Naive thymus-derived CD4-positive, alpha-beta T cell (primary cell): ENCODE measurements around the gene TEF. TPM values are rescaled to one million over a fixed set of nuclear protein-coding genes. Genes with fewer than 3 reads are reported as not detected.
"Not testable (repeated sequence)": the region's sequence is repeated elsewhere in the genome, so short reads cannot be mapped to it uniquely, and the experiment has no call there.

ENCODE experiments used
- ATAC-seq: fragments of 150-1000 bp; cut with Tn5 transposase; 2 replicates; pipeline ENCODE4 v1.10.0; 2021; ENCODE audit warnings: mild to moderate bottlenecking, moderate library complexity
- CTCF ChIA-PET: fragments of 350-600 bp; sonication (Branson Sonifier 250); formaldehyde crosslinking; loops from one replicate; lab custom pipeline; 2021; ENCODE audit warnings: antibody characterized with exemption; lab: Charles Lee
- POLR2A ChIA-PET: fragments of 350-600 bp; sonication (Branson Sonifier 250); formaldehyde crosslinking; loops from one replicate; lab custom pipeline; 2021; ENCODE audit warnings: antibody characterized with exemption, inconsistent platforms; lab: Charles Lee
- DNase-seq, 9 donors: peaks; one replicate each; pipeline versions ENCODE4 v3.0.0 to v3.0.0-alpha.2; 2020 to 2022; ENCODE audit warnings: mixed read lengths in 1 of 9
- H3K27ac ChIP-seq: one replicate; pipeline ENCODE4 v1.7.0; 2013; ENCODE audit warnings: mild to moderate bottlenecking, low read depth, low read length, moderate library complexity
- H3K27me3 ChIP-seq, 2 donors: one replicate each; pipeline ENCODE4 v1.7.0; 2013; ENCODE audit warnings: low read length in 2 of 2, mild to moderate bottlenecking in 2 of 2, moderate library complexity in 2 of 2; ENCODE audit not compliant: control insufficient read depth in 2 of 2, insufficient read depth in 2 of 2
- H3K36me3 ChIP-seq, 3 experiments: 1 replicate in 2 of 3; 2 replicates in 1 of 3; pipeline ENCODE4 v1.7.0; 2013; ENCODE audit warnings: low read length in 3 of 3, mild to moderate bottlenecking in 3 of 3, moderate library complexity in 1 of 3; ENCODE audit not compliant: insufficient read depth in 3 of 3, control insufficient read depth in 2 of 3
- H3K4me1 ChIP-seq, 2 donors: one replicate each; pipeline ENCODE4 v1.7.0; 2013; ENCODE audit warnings: low read length in 2 of 2, mild to moderate bottlenecking in 2 of 2, moderate library complexity in 1 of 2; ENCODE audit not compliant: control insufficient read depth in 2 of 2, insufficient read depth in 2 of 2
- H3K4me3 ChIP-seq: 2 replicates; pipeline ENCODE4 v1.7.0; 2013; ENCODE audit warnings: mild to moderate bottlenecking, low read length
- H3K9me3 ChIP-seq, 3 experiments: 1 replicate in 2 of 3; 2 replicates in 1 of 3; pipeline ENCODE4 v1.7.0; 2013; ENCODE audit warnings: low read length in 3 of 3; ENCODE audit not compliant: control insufficient read depth in 2 of 3
- H3K27ac Mint-ChIP-seq, 9 donors: one replicate each; pipeline ENCODE4 v1.8.0; 2020 to 2022; ENCODE audit warnings: mixed read lengths in 9 of 9, mild to moderate bottlenecking in 8 of 9, moderate library complexity in 5 of 9, inconsistent platforms in 2 of 9
- H3K27me3 Mint-ChIP-seq, 5 donors: one replicate each; pipeline ENCODE4 v1.8.0; 2021 to 2022; ENCODE audit warnings: mixed read lengths in 5 of 5, mild to moderate bottlenecking in 1 of 5
- H3K36me3 Mint-ChIP-seq, 5 donors: one replicate each; pipeline ENCODE4 v1.8.0; 2020 to 2022; ENCODE audit warnings: mixed read lengths in 5 of 5, mild to moderate bottlenecking in 3 of 5, inconsistent platforms in 1 of 5
- H3K4me1 Mint-ChIP-seq, 7 donors: one replicate each; pipeline ENCODE4 v1.8.0; 2020 to 2022; ENCODE audit warnings: mixed read lengths in 7 of 7, mild to moderate bottlenecking in 3 of 7, inconsistent platforms in 1 of 7
- H3K4me3 Mint-ChIP-seq, 10 donors: one replicate each; pipeline ENCODE4 v1.8.0; 2020 to 2022; ENCODE audit warnings: mild to moderate bottlenecking in 10 of 10, mixed read lengths in 10 of 10, moderate library complexity in 6 of 10, inconsistent platforms in 2 of 10
- H3K9me3 Mint-ChIP-seq, 11 donors: one replicate each; pipeline ENCODE4 v1.8.0; 2020 to 2022; ENCODE audit warnings: mixed read lengths in 11 of 11, mild to moderate bottlenecking in 4 of 11, inconsistent platforms in 1 of 11, moderate library complexity in 1 of 11
- intact Hi-C, 2 donors: fragments of 100-400 bp; cut with micrococcal nuclease; formaldehyde crosslinking; loops; one replicate each; pipeline ENCODE4 v1.15.1; 2023
- polyA plus RNA-seq, 2 donors: library from polyadenylated mRNA; unstranded; fragments of 300-500 nt; fragmentation: Illumina TruSeq; gene quantifications; one replicate each; pipeline ENCODE4 v1.2.3, GENCODE V29; 2021
- total RNA-seq, 6 experiments: library from RNA in 5 of 6; stranded (reverse) in 5 of 6; gene quantifications; 1 replicate in 5 of 6; 2 replicates in 1 of 6; pipeline ENCODE4 v1.2.3 and lab custom pipeline; 2021 to 2026

Gene TEF
- total and polyA plus RNA-seq, 7 experiments from 2014 or later = 3.5 to 8.4 (median 6.2) TPM

DNA sequence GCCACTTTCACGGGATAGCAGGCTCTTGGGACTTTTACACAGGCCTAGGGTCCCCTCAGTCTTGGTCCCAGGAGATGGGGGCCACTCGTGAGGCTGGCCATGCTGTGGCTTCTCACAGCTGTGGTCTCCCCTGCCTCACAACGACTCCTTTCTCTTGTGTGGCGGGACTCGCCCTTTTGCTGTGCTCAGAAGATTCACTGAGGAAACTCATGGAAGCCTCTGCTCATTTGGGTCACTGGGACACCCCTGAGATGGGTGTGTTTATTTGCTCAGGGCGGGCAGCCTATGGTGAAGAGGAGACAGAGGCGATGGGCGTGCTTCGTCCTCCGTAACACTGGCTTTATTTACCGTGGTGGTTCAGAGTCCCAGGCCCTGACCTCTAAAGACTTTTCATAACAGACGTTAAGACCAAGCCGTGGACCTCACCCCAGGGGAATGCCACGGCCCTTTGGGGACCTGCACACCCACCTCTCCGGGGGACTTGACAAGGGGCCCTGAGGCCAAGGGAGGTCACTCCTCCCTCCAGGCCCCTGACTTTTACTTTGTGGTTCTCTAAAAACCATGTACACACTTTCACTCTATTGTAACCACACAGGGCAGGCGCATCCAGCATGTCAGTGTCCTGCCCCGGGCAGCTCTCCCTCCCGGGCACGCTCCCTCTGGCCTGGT is 15.5 kb downstream of the TEF start:
- H3K9me3 ChIP-seq = no peaks in the 10 kb centered on the region
- H3K4me1 ChIP-seq = no peaks in the 10 kb centered on the region
- no peak overlapping the region for H3K4me3 ChIP-seq
- H3K27me3 ChIP-seq = no peaks in the 10 kb centered on the region
- intact Hi-C loops = no loop called here
- peaks cover 0 to 46% (median 0%) of the 10 kb centered on the region in 3 experiments for H3K36me3 ChIP-seq
- ATAC-seq (no peak), DNase-seq (no peak)
- H3K27ac ChIP-seq = no peak overlapping the region
- H3K27ac Mint-ChIP-seq = no peak overlapping the region
- H3K4me1 Mint-ChIP-seq = no peaks in the 10 kb centered on the region
- no peaks in the 10 kb centered on the region for H3K9me3 Mint-ChIP-seq
- H3K4me3 Mint-ChIP-seq = no peak overlapping the region
- POLR2A ChIA-PET = no interaction called here
- no peaks in the 10 kb centered on the region for H3K27me3 Mint-ChIP-seq
- H3K36me3 Mint-ChIP-seq = peaks cover 0 to 18% (median 2%) of the 10 kb centered on the region in 5 donors
- CTCF ChIA-PET = interaction anchor here (1.1 kb wide), 1 partner anchor 122 kb away, joined by 4 read pairs; no protein-coding TSS in a partner anchor

DNA sequence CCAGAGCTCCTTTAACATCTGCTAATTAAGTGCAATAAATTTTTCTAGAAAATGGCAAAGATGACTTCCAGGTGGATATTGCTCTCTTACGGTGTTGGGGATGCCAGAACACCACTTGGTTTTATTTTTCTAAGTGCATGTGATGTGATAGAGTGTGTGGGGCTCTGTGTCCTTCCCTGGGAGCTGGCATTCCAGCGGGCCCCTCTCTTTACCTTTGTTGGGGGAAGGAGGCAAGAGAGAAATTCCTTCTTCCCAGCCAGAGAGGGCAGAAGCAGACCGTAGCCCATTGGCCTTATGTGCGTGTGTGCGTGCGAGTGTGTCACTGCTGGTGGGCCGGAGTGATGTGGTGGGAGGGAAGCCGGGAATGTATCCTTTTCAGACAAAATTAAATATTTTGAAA is 17.2 kb downstream of the TEF start:
- H3K27ac Mint-ChIP-seq = peak overlapping the region in 1 of 9 donors; percentile 48
- H3K9me3 ChIP-seq = no peaks in the 10 kb centered on the region
- H3K4me1 Mint-ChIP-seq = peaks cover 2 to 6% (median 4%) of the 10 kb centered on the region in 7 donors
- peaks cover 0 to 44% (median 0%) of the 10 kb centered on the region in 3 experiments for H3K36me3 ChIP-seq
- no peaks in the 10 kb centered on the region for H3K27me3 Mint-ChIP-seq
- ChIA-PET POLR2A (no interaction called here), CTCF (interaction anchor here (0.7 kb wide), 1 partner anchor 160 kb away, joined by 3 read pairs; no protein-coding TSS in a partner anchor)
- DNase-seq (no peak), ATAC-seq (no peak)
- no peaks in the 10 kb centered on the region for H3K9me3 Mint-ChIP-seq
- peaks cover 0 to 18% (median 2%) of the 10 kb centered on the region in 5 donors for H3K36me3 Mint-ChIP-seq
- H3K27ac ChIP-seq = no peak overlapping the region
- intact Hi-C loops = no loop called here
- peaks cover 0 to 4% of the 10 kb centered on the region in 2 donors for H3K4me1 ChIP-seq
- no peak overlapping the region for H3K4me3 ChIP-seq
- H3K4me3 Mint-ChIP-seq = no peak overlapping the region
- H3K27me3 ChIP-seq = no peaks in the 10 kb centered on the region

GRCh38 chr22:41401781-41402648 is 20.3 kb downstream of the TEF start:
- no peak overlapping the region for H3K27ac ChIP-seq
- Mint-ChIP-seq H3K27me3 (no peaks in the 10 kb centered on the region), H3K4me3 (no peak overlapping the region), H3K27ac (no peak overlapping the region), H3K36me3 (peaks cover 0 to 6% (median 0%) of the 10 kb centered on the region in 5 donors), H3K4me1 (peaks cover 2 to 11% (median 4%) of the 10 kb centered on the region in 7 donors), H3K9me3 (no peaks in the 10 kb centered on the region)
- POLR2A ChIA-PET = interaction anchor here (0.7 to 1.6 kb wide), 5 partner anchors 26 to 122 kb away, joined by 3 to 8 read pairs (median 5); partner anchors contain the start of gene TOB2
- ATAC-seq (no peak), DNase-seq (no peak)
- no peaks in the 10 kb centered on the region for H3K27me3 ChIP-seq
- intact Hi-C loops = no loop called here
- no peaks in the 10 kb centered on the region for H3K9me3 ChIP-seq
- H3K36me3 ChIP-seq = peaks cover 0 to 16% (median 0%) of the 10 kb centered on the region in 3 experiments
- CTCF ChIA-PET = interaction anchor here (0.7 to 4.9 kb wide), 8 partner anchors 9 to 127 kb away, joined by 3 to 77 read pairs (median 10); partner anchors contain the start of genes ACO2, PHF5A and TEF
- H3K4me3 ChIP-seq = no peak overlapping the region
- H3K4me1 ChIP-seq = peaks cover 0 to 7% of the 10 kb centered on the region in 2 donors

DNA sequence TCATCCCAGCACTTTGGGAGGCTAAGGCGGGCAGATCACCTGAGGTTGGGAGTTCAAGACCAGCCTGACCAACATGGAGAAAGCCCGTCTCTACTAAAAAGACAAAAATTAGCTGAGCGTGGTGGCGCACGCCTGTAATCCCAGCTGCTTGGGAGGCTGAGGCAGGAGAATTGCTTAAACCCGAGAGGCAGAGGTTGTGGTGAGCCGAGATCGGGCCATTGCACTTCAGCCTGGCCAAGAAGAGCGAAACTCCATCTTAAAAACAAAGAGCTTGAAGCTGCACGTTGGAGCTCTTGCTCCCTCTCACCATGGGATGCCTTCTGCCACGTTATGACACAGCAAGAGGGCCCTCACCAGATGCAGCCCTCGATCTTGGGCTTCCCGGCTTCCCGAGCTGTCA is 21.1 kb downstream of the TEF start:
- not testable (repeated sequence) for ATAC-seq, H3K27me3 ChIP-seq, H3K9me3 ChIP-seq, H3K4me1 ChIP-seq, H3K9me3 Mint-ChIP-seq, H3K27ac ChIP-seq, H3K27me3 Mint-ChIP-seq, H3K4me3 Mint-ChIP-seq, H3K36me3 ChIP-seq, H3K27ac Mint-ChIP-seq, H3K4me3 ChIP-seq, DNase-seq, H3K36me3 Mint-ChIP-seq
- H3K4me1 Mint-ChIP-seq = peaks cover 2 to 11% (median 4%) of the 10 kb centered on the region in 7 donors
- POLR2A ChIA-PET = interaction anchor here (0.8 to 1.8 kb wide), 6 partner anchors 21 to 125 kb away, joined by 3 to 8 read pairs (median 4); partner anchors contain the start of genes TEF and TOB2
- intact Hi-C loops = loop anchor here (1.0 kb wide), 6 partner anchors 41 to 194 kb away; no protein-coding TSS in a partner anchor
- CTCF ChIA-PET = interaction anchor here (0.9 to 4.9 kb wide), 17 partner anchors 9 to 201 kb away, joined by 3 to 77 read pairs (median 4); partner anchors contain the start of genes ACO2, PHF5A and TEF

DNA sequence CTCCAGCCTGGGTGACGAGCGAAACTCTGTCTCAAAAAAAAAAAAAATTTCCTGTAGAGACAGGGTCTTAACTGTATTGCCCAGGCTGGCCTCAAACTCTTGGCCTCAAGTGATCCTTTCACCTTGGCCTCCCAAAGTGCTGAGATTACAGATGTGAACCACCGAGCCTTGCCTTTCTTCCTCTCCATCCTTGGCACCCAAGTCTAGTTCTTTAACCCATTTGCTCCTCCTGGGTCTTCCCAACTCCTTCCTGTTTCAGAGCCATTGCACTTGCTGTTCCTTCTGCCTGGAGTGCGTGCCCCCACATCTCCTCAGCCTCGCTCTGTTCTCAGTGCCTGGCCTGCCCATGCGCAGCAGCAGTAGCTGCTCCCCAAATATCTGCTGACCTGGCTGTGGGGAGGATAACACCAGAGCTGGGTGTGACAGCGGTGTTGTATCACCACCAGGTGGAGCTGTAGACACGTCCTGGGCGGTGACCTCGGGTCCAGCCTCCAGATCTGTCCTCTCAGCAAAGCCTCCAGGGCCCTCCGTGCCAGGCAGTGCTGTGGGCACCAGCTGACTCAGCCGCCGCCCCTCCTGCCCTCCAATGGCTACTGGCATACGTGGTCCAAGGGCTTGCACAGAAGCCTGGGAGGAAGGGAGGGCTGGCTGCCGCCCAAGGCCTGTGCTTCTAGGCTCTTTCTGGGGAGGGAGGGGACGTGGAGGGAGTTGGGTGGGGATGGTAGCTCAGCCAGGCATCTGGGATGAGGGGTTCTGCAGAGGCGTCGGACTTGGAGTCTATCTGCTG is 22.0 kb downstream of the TEF start:
- Mint-ChIP-seq H3K27ac (peak overlapping the region in 5 of 9 donors; percentile 3 to 76 (median 6)), H3K4me1 (peaks cover 2 to 11% (median 4%) of the 10 kb centered on the region in 7 donors), H3K36me3 (no peaks in the 10 kb centered on the region), H3K27me3 (no peaks in the 10 kb centered on the region), H3K9me3 (no peaks in the 10 kb centered on the region), H3K4me3 (peak overlapping the region in 2 of 10 donors; percentile 4 to 65)
- H3K9me3 ChIP-seq = no peaks in the 10 kb centered on the region
- no peak overlapping the region for H3K4me3 ChIP-seq
- peak; percentile 60 to 83 (median 79) for DNase-seq
- intact Hi-C loops = loop anchor here (1.0 to 2.0 kb wide), 7 partner anchors 23 to 194 kb away; partner anchors contain the start of gene TEF (in 1 of the 2)
- peak overlapping the region; percentile 26 for H3K27ac ChIP-seq
- peaks cover 0 to under 1% (median 0%) of the 10 kb centered on the region in 3 experiments for H3K36me3 ChIP-seq
- no peaks in the 10 kb centered on the region for H3K27me3 ChIP-seq
- ATAC-seq = peak; percentile 100
- ChIA-PET CTCF (interaction anchor here (0.5 to 4.9 kb wide), 32 partner anchors 12 to 438 kb away, joined by 3 to 77 read pairs (median 3); partner anchors contain the start of genes ACO2, DESI1, PHF5A and TEF), POLR2A (interaction anchor here (0.6 to 1.8 kb wide), 8 partner anchors 22 to 740 kb away, joined by 3 to 8 read pairs (median 4); partner anchors contain the start of genes TEF and TOB2)
- peaks cover 0 to 7% of the 10 kb centered on the region in 2 donors for H3K4me1 ChIP-seq
